ENCODE results near the gene SDF2. TPM values are rescaled to one million over a fixed set of nuclear protein-coding genes. Genes with fewer than 3 reads are reported as not detected.

SDF2 gene
- total and polyA plus RNA-seq, 9 of the 15 experiments (the other 6 are each of a cell fraction or from before 2014, with no cell fraction given): 41.2 to 132 (median 65.6) TPM

DNA sequence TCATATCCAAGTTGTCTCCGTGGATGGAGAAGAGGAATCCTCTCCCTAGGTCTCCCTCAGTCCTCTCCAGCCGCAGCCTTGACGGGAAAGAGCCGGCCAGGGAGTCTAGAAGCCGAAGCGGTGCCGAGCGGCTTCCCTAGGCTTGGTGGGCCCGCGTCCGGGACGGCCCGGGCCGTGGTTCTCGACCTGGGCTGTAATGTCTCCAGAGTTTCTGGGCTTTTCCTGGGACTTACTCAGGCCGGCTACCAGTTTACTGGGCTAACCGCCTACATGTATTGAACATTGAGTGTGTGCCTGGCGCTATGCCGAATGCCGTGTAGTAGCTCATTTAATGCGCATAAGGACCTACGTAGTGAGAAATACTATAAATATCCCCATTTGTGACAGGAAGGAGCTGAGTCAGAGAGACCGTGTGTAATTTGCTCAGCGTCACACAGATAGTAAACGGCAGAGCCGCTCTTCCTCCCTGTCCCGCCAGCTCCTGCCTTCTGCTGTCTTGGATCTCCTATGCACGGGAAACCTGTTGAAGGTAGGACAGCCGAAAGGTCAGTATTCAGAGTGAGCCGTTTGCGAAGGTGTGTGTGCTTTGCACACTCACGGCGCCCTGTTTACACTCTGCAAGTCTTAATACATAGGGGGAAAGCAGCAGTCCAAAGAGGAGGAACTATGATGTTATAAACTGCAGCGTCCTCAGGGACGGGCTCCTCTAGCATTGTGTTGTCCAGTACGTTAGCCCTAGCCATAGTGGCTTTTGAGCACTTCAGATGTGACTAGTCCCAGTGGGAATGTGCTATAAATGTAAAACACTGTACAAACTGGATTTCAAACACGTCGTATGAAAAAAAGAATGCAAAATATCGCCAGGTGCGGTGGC, 62.2 kb downstream of the SDF2 start (continued):
- TF ChIP-seq LCOR (CRISPR knock-in tag; IDR thresholded peaks at IDR 0.05) (peak; percentile 88), MAZ (CRISPR knock-in tag; conservative IDR thresholded peaks at IDR 0.05 in 1 of 2, IDR thresholded peaks at IDR 0.05 in 1 of 2) (0 out of 4 replicates have a peak, but pooled peaks have one; percentile 14 to 22), HCFC1 (IDR thresholded peaks at IDR 0.05; ENCODE audit: low read depth, low read length) (no peak), HDGF (IDR thresholded peaks at IDR 0.05) (0 out of 2 replicates have a peak, but pooled peaks have one; percentile 30), TEAD2 (tag; IDR thresholded peaks at IDR 0.05) (no peak), MEF2D (tag; conservative IDR thresholded peaks at IDR 0.05; ENCODE audit: low read depth) (peak; percentile 87), ZNF561 (CRISPR knock-in tag; conservative IDR thresholded peaks at IDR 0.05) (no peak), XRCC4 (IDR thresholded peaks at IDR 0.05; ENCODE audit: extremely low read depth, insufficient read depth, insufficient read length) (no peak), HMGXB4 (CRISPR knock-in tag; IDR thresholded peaks at IDR 0.05) (peak; percentile 50; the same call in 1 of the 2 replicates), HMG20A (CRISPR knock-in tag; conservative IDR thresholded peaks at IDR 0.05) (no peak), CC2D1A (IDR thresholded peaks at IDR 0.05) (no peak), RNF2 (IDR thresholded peaks at IDR 0.05) (no peak; the same call in 1 of the 2 replicates), EHMT2 (IDR thresholded peaks at IDR 0.05) (no peak), RBM25 (IDR thresholded peaks at IDR 0.05; ENCODE audit: low read depth, low read length, severe bottlenecking) (peak; percentile 79), MAFG (tag; conservative IDR thresholded peaks at IDR 0.05) (peak; percentile 49), E2F1 (CRISPR knock-in tag; IDR thresholded peaks at IDR 0.05) (no peak), PHF21A (IDR thresholded peaks at IDR 0.05; ENCODE audit: borderline replicate concordance, low read depth) (no peak)
- TF ChIP-seq, protein P1, sequence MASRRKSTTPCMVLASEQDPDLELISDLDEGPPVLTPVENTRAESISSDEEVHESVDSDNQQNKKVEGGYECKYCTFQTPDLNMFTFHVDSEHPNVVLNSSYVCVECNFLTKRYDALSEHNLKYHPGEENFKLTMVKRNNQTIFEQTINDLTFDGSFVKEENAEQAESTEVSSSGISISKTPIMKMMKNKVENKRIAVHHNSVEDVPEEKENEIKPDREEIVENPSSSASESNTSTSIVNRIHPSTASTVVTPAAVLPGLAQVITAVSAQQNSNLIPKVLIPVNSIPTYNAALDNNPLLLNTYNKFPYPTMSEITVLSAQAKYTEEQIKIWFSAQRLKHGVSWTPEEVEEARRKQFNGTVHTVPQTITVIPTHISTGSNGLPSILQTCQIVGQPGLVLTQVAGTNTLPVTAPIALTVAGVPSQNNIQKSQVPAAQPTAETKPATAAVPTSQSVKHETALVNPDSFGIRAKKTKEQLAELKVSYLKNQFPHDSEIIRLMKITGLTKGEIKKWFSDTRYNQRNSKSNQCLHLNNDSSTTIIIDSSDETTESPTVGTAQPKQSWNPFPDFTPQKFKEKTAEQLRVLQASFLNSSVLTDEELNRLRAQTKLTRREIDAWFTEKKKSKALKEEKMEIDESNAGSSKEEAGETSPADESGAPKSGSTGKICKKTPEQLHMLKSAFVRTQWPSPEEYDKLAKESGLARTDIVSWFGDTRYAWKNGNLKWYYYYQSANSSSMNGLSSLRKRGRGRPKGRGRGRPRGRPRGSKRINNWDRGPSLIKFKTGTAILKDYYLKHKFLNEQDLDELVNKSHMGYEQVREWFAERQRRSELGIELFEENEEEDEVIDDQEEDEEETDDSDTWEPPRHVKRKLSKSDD (conservative IDR thresholded peaks at IDR 0.05; ENCODE audit: low read length): no peak
